SU-DHL-6 (cell line): ENCODE data around the gene UNC13C.

Experiments
- H2AFZ ChIP-seq: fragments of 200-600 bp; sonication (generic); 2 replicates; pipeline ENCODE4 v1.6.1; 2014; ENCODE audit warnings: low read depth, mild to moderate bottlenecking, moderate library complexity, mixed read lengths, antibody characterized with exemption, low read length; ENCODE audit not compliant: severe bottlenecking
- H3F3A ChIP-seq: fragments of 200-600 bp; shearing (Covaris generic); 2 replicates; pipeline ENCODE4 v1.6.0; 2016; ENCODE audit warnings: antibody characterized with exemption, mild to moderate bottlenecking; ENCODE audit not compliant: insufficient read depth
- H3K27ac ChIP-seq: fragments of 200-600 bp; sonication (generic); 2 replicates; pipeline ENCODE4 v1.5.1; 2016; ENCODE audit warnings: low read depth, mild to moderate bottlenecking, low read length, moderate library complexity, mixed read lengths
- H3K27me3 ChIP-seq: fragments of 200-600 bp; sonication (generic), shearing (Covaris generic); 2 replicates; pipeline ENCODE4 v1.6.0; 2014; ENCODE audit warnings: mild to moderate bottlenecking, low read length
- H3K36me3 ChIP-seq: fragments of 200-600 bp; sonication (generic); 2 replicates; pipeline ENCODE4 v1.6.1; 2014; ENCODE audit warnings: mild to moderate bottlenecking, low read length, mixed read lengths
- H3K4me2 ChIP-seq: fragments of 300-600, 200-600 bp; shearing (Covaris generic), sonication (generic); 2 replicates; pipeline ENCODE4 v1.6.0; 2014; ENCODE audit warnings: low read length, low read depth, mild to moderate bottlenecking; ENCODE audit not compliant: poor library complexity, severe bottlenecking
- H3K4me3 ChIP-seq: fragments of 200-600 bp; sonication (generic); 2 replicates; pipeline ENCODE4 v1.5.1; 2014; ENCODE audit warnings: antibody characterized with exemption, low read length, mild to moderate bottlenecking, mixed read lengths; ENCODE audit not compliant: insufficient read depth, poor library complexity, severe bottlenecking
- H3K79me2 ChIP-seq: fragments of 200-600 bp; sonication (generic); 2 replicates; pipeline ENCODE4 v1.6.1; 2014; ENCODE audit warnings: mild to moderate bottlenecking, low read length, moderate library complexity; ENCODE audit not compliant: insufficient read depth
- H3K9ac ChIP-seq: fragments of 200-600 bp; sonication (generic); 2 replicates; pipeline ENCODE4 v1.7.0; 2014; ENCODE audit warnings: mild to moderate bottlenecking, low read length
- H3K9me2 ChIP-seq: fragments of 200-600 bp; sonication (generic); replicated peaks from 2 replicates; pipeline ENCODE4 v1.6.1; 2014; ENCODE audit warnings: low read length; ENCODE audit not compliant: insufficient read depth
- H3K9me3 ChIP-seq: fragments of 200-600 bp; sonication (generic); 2 replicates; pipeline ENCODE4 v1.6.1; 2014; ENCODE audit warnings: low read length, mixed read lengths; ENCODE audit not compliant: insufficient read depth
- H4K20me1 ChIP-seq: fragments of 200-600 bp; sonication (generic); 2 replicates; pipeline ENCODE4 v1.6.1; 2014; ENCODE audit warnings: low read depth, mild to moderate bottlenecking, antibody characterized with exemption, low read length, moderate library complexity, mixed read lengths
- CTCF ChIP-seq: fragments of 200-600 bp; sonication (generic); IDR thresholded peaks from one replicate; pipeline ENCODE4 v1.5.1; 2017; ENCODE audit warnings: antibody characterized with exemption, mild to moderate bottlenecking, low read length, moderate library complexity; ENCODE audit not compliant: insufficient read depth, poor library complexity, severe bottlenecking
- EZH2phosphoT487 ChIP-seq: fragments of 200-600 bp; sonication (generic), shearing (Covaris generic); conservative IDR thresholded peaks from 2 replicates; pipeline ENCODE4 v1.6.1; 2018; ENCODE audit warnings: mild to moderate bottlenecking, antibody characterized with exemption, low read length, moderate library complexity, mixed read lengths

Gene UNC13C

GRCh38 chr15:54045397-54045796 is 67.2 kb downstream of the UNC13C start:
- Histone ChIP-seq H4K20me1 (no peaks in the 10 kb centered on the region), H3K9ac (no peak overlapping the region), H2AFZ (no peak overlapping the region), H3K79me2 (no peaks in the 10 kb centered on the region), H3F3A (no peaks in the 10 kb centered on the region), H3K36me3 (no peaks in the 10 kb centered on the region), H3K9me2 (no peaks in the 10 kb centered on the region), H3K9me3 (no peaks in the 10 kb centered on the region), H3K27ac (no peak overlapping the region), H3K4me2 (no peak overlapping the region), H3K27me3 (no peaks in the 10 kb centered on the region), H3K4me3 (no peak overlapping the region)
- no peak for TF ChIP-seq CTCF
- no peak for TF ChIP-seq EZH2phosphoT487

GRCh38 chr15:54046093-54046492 is 67.9 kb downstream of the UNC13C start:
- Histone ChIP-seq H3K27me3 (no peaks in the 10 kb centered on the region), H3K4me3 (no peak overlapping the region), H3K9me3 (no peaks in the 10 kb centered on the region), H3F3A (no peaks in the 10 kb centered on the region), H3K36me3 (no peaks in the 10 kb centered on the region), H3K27ac (no peak overlapping the region), H3K9me2 (no peaks in the 10 kb centered on the region), H2AFZ (no peak overlapping the region), H3K9ac (no peak overlapping the region), H3K79me2 (no peaks in the 10 kb centered on the region), H4K20me1 (no peaks in the 10 kb centered on the region), H3K4me2 (no peak overlapping the region)
- TF ChIP-seq EZH2phosphoT487 (no peak), CTCF (no peak)

GRCh38 chr15:54064365-54064764 is 86.1 kb downstream of the UNC13C start:
- no peak overlapping the region for H2AFZ ChIP-seq
- H3K27ac ChIP-seq = no peak overlapping the region
- H3K9me3 ChIP-seq = no peaks in the 10 kb centered on the region
- H3F3A ChIP-seq = no peaks in the 10 kb centered on the region
- no peaks in the 10 kb centered on the region for H3K9me2 ChIP-seq
- H3K27me3 ChIP-seq = no peaks in the 10 kb centered on the region
- H3K9ac ChIP-seq = no peak overlapping the region
- H3K36me3 ChIP-seq = no peaks in the 10 kb centered on the region
- H3K4me2 ChIP-seq = no peak overlapping the region
- H3K79me2 ChIP-seq = no peaks in the 10 kb centered on the region
- TF ChIP-seq CTCF (no peak), EZH2phosphoT487 (no peak)
- H3K4me3 ChIP-seq = no peak overlapping the region
- no peaks in the 10 kb centered on the region for H4K20me1 ChIP-seq
